Left cardiac atrium (tissue), 4 donors: Measurements from ENCODE around the gene LSM3. TPM values are rescaled to one million over a fixed set of nuclear protein-coding genes. Genes with fewer than 3 reads are reported as not detected.
A peak's percentile ranks its signal among the peaks of the same experiment; 100 is the strongest.

Source experiments
- ATAC-seq, 2 donors: fragments of 200-7000 bp; cut with Tn5 transposase; one replicate each; pipeline ENCODE4 v1.9.1; 2020; ENCODE audit warnings: mild to moderate bottlenecking in 2 of 2, moderate library complexity in 2 of 2
- DNase-seq: peaks from one replicate; pipeline ENCODE4 v3.0.0-alpha.2; 2020
- intact Hi-C, 2 donors: fragments of 100-400 bp; cut with DNase I; formaldehyde crosslinking; loops; one replicate each; pipeline versions ENCODE4 v1.14.1 to v1.15.1; 2022 to 2023
- total RNA-seq, 2 donors: library from RNA; stranded (reverse); fragmentation: NEBNext Ultra II Directional; extraction: Animal tissue kit (Norgen Biotek cat#: 25700); gene quantifications; one replicate each; pipeline ENCODE4 v1.2.1, GENCODE V29; 2021
- donor health status: DM: no; HTN: yes; CAD: no.
- donor health status: DM: no; HTN: yes; CAD: no; lungs with severe emphysema.
- donor health status: DM: yes; HTN: yes; CAD: no.
- donor health status: Dilated cardiomyopathy.

Gene LSM3
- total RNA-seq, 2 donors from 2014 or later, result 15.8 to 17.5 TPM

- intact Hi-C loops, result no loop called here
- ATAC-seq (no peak), DNase-seq (no peak)
Observed at GRCh38 chr3:14230729-14231128, 52.1 kb downstream of the LSM3 start.

- no peak for ATAC-seq
- intact Hi-C loops, result no loop called here
Observed at GRCh38 chr3:14231145-14231990, 52.8 kb downstream of the LSM3 start.

GRCh38 chr3:14231998-14232501, 53.4 kb downstream of the LSM3 start:
- no peak for ATAC-seq
- intact Hi-C loops, result loop anchor here in 1 of 2 donors (2.0 kb wide), 1 partner anchor 27 kb away; no protein-coding TSS in a partner anchor
- no peak for DNase-seq

More at GRCh38 chr3:14231145-14231990, 52.8 kb downstream of the LSM3 start:
- no peak for DNase-seq

GRCh38 chr3:14234251-14235002, 55.8 kb downstream of the LSM3 start:
- ATAC-seq (peak; percentile 38 to 78), DNase-seq (peak; percentile 72)
- intact Hi-C loops, result loop anchor here in 1 of 2 donors (5.0 kb wide), 1 partner anchor 138 kb away; no protein-coding TSS in a partner anchor

- intact Hi-C loops, result loop anchor here in 1 of 2 donors (5.0 kb wide), 1 partner anchor 137 kb away; no protein-coding TSS in a partner anchor
- DNase-seq, result no peak
- ATAC-seq, result peak; percentile 7 to 33
Observed at GRCh38 chr3:14235003-14235911, 56.6 kb downstream of the LSM3 start.

DNA sequence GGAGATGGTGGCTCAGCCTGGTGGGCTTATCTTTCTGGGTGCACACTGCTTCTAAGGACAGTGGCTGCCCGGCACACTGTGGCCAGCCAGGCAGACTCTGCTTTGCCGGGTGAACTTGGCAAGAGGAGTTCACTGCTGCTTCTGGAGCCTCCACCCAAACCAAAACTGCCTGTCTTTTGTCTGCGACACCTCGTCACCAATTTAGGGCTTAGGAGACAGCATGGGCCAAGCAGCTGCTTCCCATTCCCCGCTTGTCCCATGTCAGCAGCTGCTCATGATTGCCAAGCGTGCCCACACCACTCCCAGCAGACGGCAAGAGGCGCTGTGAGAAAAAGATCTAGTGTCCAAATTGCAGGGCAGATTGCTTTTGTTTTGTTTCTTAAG, 57.3 kb downstream of the LSM3 start:
- intact Hi-C loops, result loop anchor here in 1 of 2 donors (5.0 kb wide), 1 partner anchor 136 kb away; no protein-coding TSS in a partner anchor

GRCh38 chr3:14236902-14237301, 58.3 kb downstream of the LSM3 start:
- intact Hi-C loops, result loop anchor here in 1 of 2 donors (5.0 kb wide), 1 partner anchor 135 kb away; no protein-coding TSS in a partner anchor
- ATAC-seq (no peak), DNase-seq (no peak)

More for the DNA sequence above, 57.3 kb downstream of the LSM3 start:
- DNase-seq, result peak; percentile 77
- ATAC-seq, result peak; percentile 55 to 73

DNA sequence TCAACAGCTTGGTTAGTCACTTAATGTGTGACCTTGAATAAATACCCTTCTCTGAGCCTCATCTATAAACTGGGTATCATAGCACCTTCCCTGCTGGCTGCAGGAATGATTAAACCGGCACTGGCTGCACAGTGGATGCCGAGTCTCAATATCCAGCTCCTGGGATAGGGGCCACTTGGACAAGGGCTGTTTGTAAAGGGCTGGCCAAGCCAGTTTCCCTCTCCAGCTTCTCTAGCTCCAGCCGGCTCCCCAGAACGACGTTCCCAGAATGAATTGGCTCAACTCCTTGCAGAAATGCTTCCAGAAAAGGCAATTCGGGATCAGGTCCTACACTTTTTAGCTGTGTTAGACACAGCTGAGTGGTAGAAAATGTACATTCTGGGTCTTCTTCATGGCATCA, 58.8 kb downstream of the LSM3 start:
- ATAC-seq, result no peak
- DNase-seq, result no peak
- intact Hi-C loops, result loop anchor here in 1 of 2 donors (5.0 kb wide), 1 partner anchor 135 kb away; no protein-coding TSS in a partner anchor

DNA sequence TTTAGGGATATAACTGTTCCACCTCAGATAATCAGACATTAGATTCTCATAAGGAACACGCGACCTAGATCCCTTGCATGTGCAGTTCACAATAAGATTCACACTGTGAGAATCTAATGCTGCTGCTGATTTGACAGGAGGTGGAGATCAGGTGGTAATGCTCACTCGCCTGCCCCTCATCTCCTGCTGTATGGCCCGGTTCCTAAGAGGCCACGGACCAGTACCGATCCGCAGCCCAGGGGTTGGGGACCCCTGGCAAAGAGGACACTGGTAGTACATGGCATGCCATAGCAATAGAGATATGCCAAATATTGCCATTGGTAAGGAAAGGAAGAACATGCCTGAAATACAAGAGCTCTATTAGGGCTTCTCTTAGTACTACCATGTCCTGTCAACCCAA, 59.7 kb downstream of the LSM3 start:
- ATAC-seq, result no peak
- DNase-seq, result no peak
- intact Hi-C loops, result loop anchor here in 1 of 2 donors (5.0 kb wide), 1 partner anchor 134 kb away; no protein-coding TSS in a partner anchor

DNA sequence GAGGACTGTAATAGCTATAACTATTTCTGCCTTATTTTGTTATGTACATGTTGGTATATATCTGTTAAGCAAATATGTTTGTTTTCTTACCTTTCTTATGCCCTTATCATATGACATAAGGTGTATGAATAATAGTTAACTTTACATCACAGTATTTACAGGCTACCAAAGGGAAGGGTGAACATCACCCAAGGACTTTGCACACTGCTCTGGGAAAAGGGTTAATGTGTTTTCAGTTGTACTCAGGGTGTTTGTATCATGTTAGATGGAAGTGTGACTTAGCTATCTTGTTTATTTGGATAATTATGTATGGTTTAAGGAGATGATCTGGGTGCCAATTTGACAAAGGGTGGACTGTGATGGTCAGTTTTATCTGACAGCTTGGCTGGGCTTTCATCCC, 60.3 kb downstream of the LSM3 start:
- intact Hi-C loops, result loop anchor here in 1 of 2 donors (5.0 kb wide), 1 partner anchor 133 kb away; no protein-coding TSS in a partner anchor
- DNase-seq, result no peak
- ATAC-seq, result no peak

DNA sequence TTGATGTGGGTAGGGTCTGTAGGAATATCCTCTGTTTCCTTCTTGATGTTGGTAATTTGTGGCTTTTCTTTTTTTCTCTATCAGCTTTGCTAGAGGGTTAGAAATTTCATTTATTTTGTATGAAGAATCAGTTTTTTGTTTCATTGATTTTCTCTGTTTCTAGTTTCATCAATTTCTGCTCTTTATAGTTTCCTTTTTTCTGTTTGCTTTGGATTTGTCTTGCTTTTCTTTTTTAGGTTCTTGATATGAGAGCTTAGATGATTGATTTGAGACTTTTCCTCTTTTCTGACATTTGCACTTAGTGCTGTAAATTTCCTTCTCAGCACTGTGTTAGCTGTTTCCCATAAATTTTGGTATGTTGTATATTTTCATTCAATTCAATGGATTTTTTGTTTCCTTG, 61.3 kb downstream of the LSM3 start:
- intact Hi-C loops, result loop anchor here in 1 of 2 donors (5.0 kb wide), 1 partner anchor 132 kb away; no protein-coding TSS in a partner anchor
- DNase-seq, result no peak
- ATAC-seq, result no peak

GRCh38 chr3:14240366-14240765, 61.7 kb downstream of the LSM3 start:
- intact Hi-C loops, result no loop called here

DNA sequence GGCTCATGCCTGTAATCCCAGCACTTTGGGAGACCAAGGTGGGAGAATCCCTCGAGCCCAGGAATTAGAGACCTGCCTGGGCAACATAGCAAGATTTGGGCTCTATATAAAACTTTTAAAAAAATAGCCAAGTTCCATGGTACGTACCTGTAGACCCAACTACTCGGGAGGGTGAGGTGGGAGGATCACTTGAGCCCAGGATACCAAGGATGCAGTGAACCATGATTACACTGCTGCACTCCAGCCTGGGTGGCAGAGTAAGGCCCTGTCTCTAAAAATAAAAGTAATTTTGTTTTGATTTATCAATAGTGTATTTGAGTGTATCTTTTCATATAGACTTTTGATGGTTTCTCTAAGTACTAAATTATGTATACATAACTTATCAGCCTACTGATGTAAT, 63.1 kb downstream of the LSM3 start:
- no peak for ATAC-seq
- intact Hi-C loops, result no loop called here
- DNase-seq, result no peak

More at GRCh38 chr3:14240366-14240765, 61.7 kb downstream of the LSM3 start:
- DNase-seq (no peak), ATAC-seq (no peak)

GRCh38 chr3:14242490-14243311, 64.1 kb downstream of the LSM3 start:
- intact Hi-C loops, result no loop called here
- ATAC-seq, result peak in 1 of 2 donors; percentile 48
- DNase-seq, result no peak

DNA sequence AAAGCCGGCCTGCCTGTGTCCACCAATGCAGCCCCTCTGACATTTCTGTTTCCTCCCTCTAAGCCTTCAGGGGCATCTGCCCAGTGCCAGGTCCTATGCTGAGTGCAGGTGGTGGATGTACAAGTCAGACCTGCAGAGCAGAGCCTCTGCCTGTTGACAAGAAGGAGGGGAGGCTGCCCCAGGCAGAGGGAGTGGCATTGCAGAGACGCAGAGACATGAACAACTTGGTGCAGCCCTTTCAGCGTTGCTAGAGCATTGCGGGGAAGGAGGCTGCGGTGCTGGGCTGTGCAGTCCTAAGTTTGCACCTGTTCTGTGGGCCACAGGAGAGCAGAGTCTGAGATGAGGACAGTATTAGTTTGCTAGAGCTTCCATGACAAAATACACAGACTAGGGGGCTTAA, 65.2 kb downstream of the LSM3 start:
- DNase-seq (no peak), ATAC-seq (no peak)
- intact Hi-C loops, result no loop called here

GRCh38 chr3:14244521-14245247, 66.1 kb downstream of the LSM3 start:
- ATAC-seq (no peak), DNase-seq (no peak)
- intact Hi-C loops, result no loop called here

GRCh38 chr3:14245248-14245639, 66.6 kb downstream of the LSM3 start:
- intact Hi-C loops, result no loop called here
- DNase-seq (no peak), ATAC-seq (no peak)
